Lower leg skin (tissue), 4 donors: ENCODE data around the gene TRIO. TPM values are rescaled to one million over a fixed set of nuclear protein-coding genes. Genes with fewer than 3 reads are reported as not detected.

Experiments
- DNase-seq, 2 donors: peaks; one replicate each; pipeline ENCODE4 v3.0.0-alpha.2; 2019; ENCODE audit warnings: low spot score in 2 of 2
- H3K4me3 ChIP-seq: fragments of 200-600 bp; sonication (generic); 2 replicates; pipeline ENCODE4 v1.5.1; 2017; ENCODE audit warnings: mild to moderate bottlenecking, low read depth; ENCODE audit not compliant: poor library complexity, severe bottlenecking
- CTCF ChIP-seq, 3 donors: fragments of 450-650 bp; IDR thresholded peaks; one replicate each; pipeline ENCODE4 v1.5.1; 2016; ENCODE audit warnings: antibody characterized with exemption in 3 of 3, mild to moderate bottlenecking in 3 of 3, moderate library complexity in 2 of 3
- POLR2A ChIP-seq, 2 donors: fragments of 450-650 bp; IDR thresholded peaks; one replicate each; pipeline ENCODE4 v1.6.1; 2016 to 2017; ENCODE audit warnings: antibody characterized with exemption in 2 of 2, mild to moderate bottlenecking in 1 of 2, moderate library complexity in 1 of 2
- WGBS, 2 donors: methylation state at CpG; one replicate each; pipeline ENCODE4 v1.1.5; 2018; 5-methylcytosine and 5-hydroxymethylcytosine counted together
- intact Hi-C: fragments of 100-400 bp; cut with DNase I; formaldehyde crosslinking; loops from one replicate; pipeline ENCODE4 v1.15.0; 2023; ENCODE audit warnings: low total_unique reads
- total RNA-seq, 4 donors: library from RNA; depleted of rRNA; stranded (reverse); fragments of >200 nt; gene quantifications; one replicate each; pipeline ENCODE4 v1.1.0, GENCODE V29; 2016

Gene TRIO
- total RNA-seq, 4 donors from 2014 or later = 47.8 to 101 (median 64.5) TPM

GRCh38 chr5:14479143-14479696 is 336.1 kb downstream of the TRIO start:
- no peak overlapping the region for H3K4me3 ChIP-seq
- 93 to 95% methylated on average over 3 of the region's 3 CpGs for WGBS, 2 donors
- no peak for DNase-seq
- TF ChIP-seq POLR2A (IDR thresholded peaks at IDR 0.05) (no peak), CTCF (IDR thresholded peaks at IDR 0.05) (no peak)
- intact Hi-C loops = no loop called here

DNA sequence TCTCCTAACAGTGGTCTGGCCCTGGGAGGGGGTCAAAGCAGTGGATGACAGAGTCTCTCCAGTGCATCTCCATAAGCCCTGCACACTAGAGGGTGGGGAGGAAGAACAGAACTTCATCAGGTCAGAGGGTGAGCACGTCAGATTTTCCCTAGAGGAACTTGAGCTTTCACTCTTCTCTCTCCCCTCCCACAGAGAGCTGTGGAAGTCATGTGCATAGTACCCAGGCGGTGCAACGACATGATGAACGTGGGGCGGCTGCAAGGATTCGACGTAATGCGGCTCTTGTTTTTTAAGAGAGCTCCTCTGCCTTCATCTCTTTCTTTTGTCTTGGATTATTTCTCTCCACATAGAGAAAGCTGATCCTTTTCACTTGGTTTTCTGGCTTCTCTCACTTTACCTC is 338.2 kb downstream of the TRIO start:
- DNase-seq = no peak
- WGBS, 2 donors = 81 to 87% methylated on average over 8 of the region's 8 CpGs
- intact Hi-C loops = no loop called here
- TF ChIP-seq CTCF (IDR thresholded peaks at IDR 0.05) = no peak
- no peak for TF ChIP-seq POLR2A (IDR thresholded peaks at IDR 0.05)
- H3K4me3 ChIP-seq = no peak overlapping the region

DNA sequence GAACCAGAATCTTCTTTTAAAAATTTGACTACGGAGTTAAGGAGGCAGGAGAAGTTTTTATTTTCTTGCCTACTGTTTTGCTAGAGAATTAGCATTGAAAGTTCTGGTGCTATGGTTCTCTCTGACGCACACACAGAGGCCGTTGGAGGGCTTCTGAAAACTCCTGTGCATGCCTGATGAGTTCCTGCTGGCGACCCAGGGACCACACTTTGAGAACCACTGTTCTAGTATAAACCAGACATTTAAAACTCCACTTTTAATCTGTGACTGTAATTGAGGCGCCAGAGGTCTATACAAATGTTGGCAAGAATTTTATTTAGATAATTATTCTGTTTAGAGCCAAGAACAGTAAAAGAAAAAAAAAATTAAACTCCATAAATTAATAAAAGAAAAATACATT is 338.9 kb downstream of the TRIO start:
- intact Hi-C loops = no loop called here
- WGBS, 2 donors = 88 to 93% methylated on average over 5 of the region's 5 CpGs
- DNase-seq = no peak
- H3K4me3 ChIP-seq = no peak overlapping the region
- TF ChIP-seq CTCF (IDR thresholded peaks at IDR 0.05) (no peak), POLR2A (IDR thresholded peaks at IDR 0.05) (no peak)

DNA sequence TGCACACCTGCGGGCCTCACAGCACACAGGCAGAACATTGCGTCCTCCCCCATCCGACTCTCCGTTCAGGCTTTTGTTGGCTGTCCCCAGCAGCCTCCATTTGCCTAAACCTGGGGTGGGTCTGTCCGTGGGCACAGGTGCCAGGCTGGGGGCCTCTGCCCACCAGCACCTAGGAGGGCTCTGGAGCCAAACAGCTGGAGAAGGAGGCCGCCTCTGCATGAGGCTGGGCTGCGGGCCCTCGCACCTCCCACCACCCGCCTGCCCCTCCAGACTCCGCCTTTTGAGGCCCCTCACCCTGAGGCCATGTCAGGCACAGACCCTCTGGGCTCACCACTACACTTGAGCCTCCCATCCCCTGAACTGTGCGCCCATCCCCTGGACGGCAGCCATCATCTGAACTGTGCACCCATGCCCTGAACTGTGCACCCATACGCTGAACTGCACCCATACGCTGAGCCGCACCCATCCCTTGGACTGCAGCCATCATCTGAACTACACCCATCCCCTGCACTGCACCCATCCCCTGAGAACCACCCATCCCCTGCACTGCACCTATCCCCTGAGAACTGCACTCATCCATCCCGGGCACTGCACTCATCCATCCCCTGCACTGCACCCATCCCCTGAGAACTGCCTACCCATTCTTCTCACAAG is 340.5 kb downstream of the TRIO start:
- DNase-seq = no peak
- WGBS, 2 donors = 79 to 88% methylated on average over 16 of the region's 16 CpGs
- H3K4me3 ChIP-seq = no peak overlapping the region
- TF ChIP-seq CTCF (IDR thresholded peaks at IDR 0.05) = no peak
- TF ChIP-seq POLR2A (IDR thresholded peaks at IDR 0.05) = no peak
- intact Hi-C loops = no loop called here

GRCh38 chr5:14486486-14486885 is 343.3 kb downstream of the TRIO start:
- no peak for DNase-seq
- 88 to 94% methylated on average over 5 of the region's 5 CpGs for WGBS, 2 donors
- intact Hi-C loops = no loop called here
- no peak overlapping the region for H3K4me3 ChIP-seq
- TF ChIP-seq CTCF (IDR thresholded peaks at IDR 0.05) (no peak), POLR2A (IDR thresholded peaks at IDR 0.05) (no peak)
